Amniotic epithelial cell (primary cell): ENCODE data around the gene AKAP6.

ENCODE experiments used
- DNase-seq: peaks from one replicate; pipeline ENCODE4 v3.0.0-alpha.2; 2010; ENCODE audit warnings: low read depth

AKAP6 gene

GRCh38 chr14:32478050-32478449 lies 149.0 kb downstream of the AKAP6 start:
- no peak for DNase-seq

- no peak for DNase-seq
Measured at GRCh38 chr14:32480337-32480736, 151.2 kb downstream of the AKAP6 start.

- DNase-seq = no peak
Measured at GRCh38 chr14:32481707-32482106, 152.6 kb downstream of the AKAP6 start.

GRCh38 chr14:32491416-32492016 lies 162.4 kb downstream of the AKAP6 start:
- no peak for DNase-seq

- peak; percentile 36 for DNase-seq
Measured at GRCh38 chr14:32492457-32492856, 163.4 kb downstream of the AKAP6 start.

GRCh38 chr14:32494609-32495434 lies 165.7 kb downstream of the AKAP6 start:
- DNase-seq = no peak

GRCh38 chr14:32495435-32495734 lies 166.3 kb downstream of the AKAP6 start:
- no peak for DNase-seq

- no peak for DNase-seq
Measured at GRCh38 chr14:32497248-32497647, 168.2 kb downstream of the AKAP6 start.

- DNase-seq = peak; percentile 93
Measured at GRCh38 chr14:32507029-32507984, 178.2 kb downstream of the AKAP6 start.

- peak; percentile 65 for DNase-seq
Measured at GRCh38 chr14:32508281-32508680, 179.2 kb downstream of the AKAP6 start.

- peak; percentile 100 for DNase-seq
Measured at GRCh38 chr14:32509632-32510187, 180.6 kb downstream of the AKAP6 start.

GRCh38 chr14:32510815-32511214 lies 181.7 kb downstream of the AKAP6 start:
- DNase-seq = peak; percentile 72

- no peak for DNase-seq
Measured at GRCh38 chr14:32512348-32512747, 183.2 kb downstream of the AKAP6 start.

GRCh38 chr14:32512813-32513212 lies 183.7 kb downstream of the AKAP6 start:
- peak; percentile 55 for DNase-seq

- peak; percentile 36 for DNase-seq
Measured at GRCh38 chr14:32513571-32514009, 184.5 kb downstream of the AKAP6 start.

- peak; percentile 59 for DNase-seq
Measured at GRCh38 chr14:32514236-32514635, 185.1 kb downstream of the AKAP6 start.

- no peak for DNase-seq
Measured at GRCh38 chr14:32514681-32515080, 185.6 kb downstream of the AKAP6 start.

GRCh38 chr14:32524609-32525375 lies 195.7 kb downstream of the AKAP6 start:
- DNase-seq = no peak

GRCh38 chr14:32525591-32525990 lies 196.5 kb downstream of the AKAP6 start:
- no peak for DNase-seq

- DNase-seq = no peak
Measured at GRCh38 chr14:32530800-32531199, 201.7 kb downstream of the AKAP6 start.

GRCh38 chr14:32531942-32532515 lies 202.9 kb downstream of the AKAP6 start:
- no peak for DNase-seq
